OCI-M2 (cell line): ENCODE measurements around the gene CTRB2.
"Not testable (repeated sequence)": the region's sequence is repeated elsewhere in the genome, so short reads cannot be mapped to it uniquely, and the experiment has no call there.

ENCODE experiments used
- DNase-seq: peaks from one replicate; lab custom pipeline; 2025; ENCODE audit not compliant: unreplicated experiment; lab: John Stamatoyannopoulos, UW

Gene CTRB2

GRCh38 chr16:75205961-75206748 lies 806 bp downstream of the CTRB2 start:
- not testable (repeated sequence) for DNase-seq

GRCh38 chr16:75205438-75205837 lies 1.5 kb downstream of the CTRB2 start:
- not testable (repeated sequence) for DNase-seq

- not testable (repeated sequence) for DNase-seq
These were observed 2.1 kb downstream of the CTRB2 start for GRCh38 chr16:75204905-75205304.

- no peak for DNase-seq
These were observed 2.6 kb downstream of the CTRB2 start for GRCh38 chr16:75204410-75204758.

- DNase-seq: no peak
These were observed 3.1 kb downstream of the CTRB2 start for GRCh38 chr16:75203667-75204409.

GRCh38 chr16:75203096-75203495 lies 3.9 kb downstream of the CTRB2 start:
- DNase-seq: no peak

GRCh38 chr16:75202069-75202590 lies 4.8 kb downstream of the CTRB2 start:
- no peak for DNase-seq

GRCh38 chr16:75198135-75198600 lies 8.8 kb downstream of the CTRB2 start:
- DNase-seq: no peak

GRCh38 chr16:75197522-75198134 lies 9.3 kb downstream of the CTRB2 start:
- DNase-seq: no peak

- no peak for DNase-seq
These were observed 10.1 kb downstream of the CTRB2 start for GRCh38 chr16:75196836-75197235.

GRCh38 chr16:75195811-75196790 lies 10.9 kb downstream of the CTRB2 start:
- no peak for DNase-seq

- no peak for DNase-seq
These were observed 13.1 kb downstream of the CTRB2 start for GRCh38 chr16:75193730-75194444.

- DNase-seq: no peak
These were observed 13.7 kb downstream of the CTRB2 start for GRCh38 chr16:75193265-75193650.

GRCh38 chr16:75192606-75193264 lies 14.2 kb downstream of the CTRB2 start:
- DNase-seq: no peak

- no peak for DNase-seq
These were observed 17.2 kb downstream of the CTRB2 start for GRCh38 chr16:75189638-75190245.

- DNase-seq: no peak
These were observed 18.0 kb downstream of the CTRB2 start for GRCh38 chr16:75188832-75189477.

- no peak for DNase-seq
These were observed 25.3 kb downstream of the CTRB2 start for GRCh38 chr16:75181630-75182029.

GRCh38 chr16:75179208-75179607 lies 27.8 kb downstream of the CTRB2 start:
- no peak for DNase-seq
